Left cardiac atrium (tissue), 4 donors: ENCODE results near the gene SLC26A5. TPM values are rescaled to one million over a fixed set of nuclear protein-coding genes. Genes with fewer than 3 reads are reported as not detected.
"Not testable (repeated sequence)": the region's sequence is repeated elsewhere in the genome, so short reads cannot be mapped to it uniquely, and the experiment has no call there.

Experiments
- ATAC-seq, 2 donors: fragments of 200-7000 bp; cut with Tn5 transposase; one replicate each; pipeline ENCODE4 v1.9.1; 2020; ENCODE audit warnings: mild to moderate bottlenecking in 2 of 2, moderate library complexity in 2 of 2
- DNase-seq: peaks from one replicate; pipeline ENCODE4 v3.0.0-alpha.2; 2020
- intact Hi-C, 2 donors: fragments of 100-400 bp; cut with DNase I; formaldehyde crosslinking; loops; one replicate each; pipeline versions ENCODE4 v1.14.1 to v1.15.1; 2022 to 2023
- total RNA-seq, 2 donors: library from RNA; stranded (reverse); fragmentation: NEBNext Ultra II Directional; extraction: Animal tissue kit (Norgen Biotek cat#: 25700); gene quantifications; one replicate each; pipeline ENCODE4 v1.2.1, GENCODE V29; 2021
- donor health status: DM: no; HTN: yes; CAD: no.
- donor health status: DM: no; HTN: yes; CAD: no; lungs with severe emphysema.
- donor health status: DM: yes; HTN: yes; CAD: no.
- donor health status: Dilated cardiomyopathy.

Gene SLC26A5
- total RNA-seq, 2 donors from 2014 or later = not detected

DNA sequence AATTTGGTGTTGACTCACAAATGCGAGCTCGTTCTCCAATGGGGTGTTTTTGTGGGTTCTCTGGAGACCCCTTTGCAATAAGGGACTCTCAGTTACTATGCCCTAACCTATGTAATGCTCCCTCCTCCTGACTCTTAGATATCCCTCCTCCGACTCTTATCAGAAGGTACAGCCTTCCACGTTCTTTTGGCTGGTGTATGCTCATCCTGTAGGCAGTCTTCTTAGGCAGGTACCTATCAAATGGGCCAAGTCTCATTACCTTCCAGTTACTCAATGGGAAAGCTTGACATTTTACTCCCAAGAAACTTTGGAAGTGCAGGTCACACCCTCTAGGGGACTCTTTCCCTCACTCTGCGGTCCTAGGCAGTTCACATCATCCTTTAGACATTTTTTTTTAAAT, 32.6 kb downstream of the SLC26A5 start:
- no peak for DNase-seq
- no peak for ATAC-seq
- intact Hi-C loops = no loop called here

- intact Hi-C loops = no loop called here
- DNase-seq (no peak), ATAC-seq (no peak)
Measured at GRCh38 chr7:103412151-103412550, 33.9 kb downstream of the SLC26A5 start.

DNA sequence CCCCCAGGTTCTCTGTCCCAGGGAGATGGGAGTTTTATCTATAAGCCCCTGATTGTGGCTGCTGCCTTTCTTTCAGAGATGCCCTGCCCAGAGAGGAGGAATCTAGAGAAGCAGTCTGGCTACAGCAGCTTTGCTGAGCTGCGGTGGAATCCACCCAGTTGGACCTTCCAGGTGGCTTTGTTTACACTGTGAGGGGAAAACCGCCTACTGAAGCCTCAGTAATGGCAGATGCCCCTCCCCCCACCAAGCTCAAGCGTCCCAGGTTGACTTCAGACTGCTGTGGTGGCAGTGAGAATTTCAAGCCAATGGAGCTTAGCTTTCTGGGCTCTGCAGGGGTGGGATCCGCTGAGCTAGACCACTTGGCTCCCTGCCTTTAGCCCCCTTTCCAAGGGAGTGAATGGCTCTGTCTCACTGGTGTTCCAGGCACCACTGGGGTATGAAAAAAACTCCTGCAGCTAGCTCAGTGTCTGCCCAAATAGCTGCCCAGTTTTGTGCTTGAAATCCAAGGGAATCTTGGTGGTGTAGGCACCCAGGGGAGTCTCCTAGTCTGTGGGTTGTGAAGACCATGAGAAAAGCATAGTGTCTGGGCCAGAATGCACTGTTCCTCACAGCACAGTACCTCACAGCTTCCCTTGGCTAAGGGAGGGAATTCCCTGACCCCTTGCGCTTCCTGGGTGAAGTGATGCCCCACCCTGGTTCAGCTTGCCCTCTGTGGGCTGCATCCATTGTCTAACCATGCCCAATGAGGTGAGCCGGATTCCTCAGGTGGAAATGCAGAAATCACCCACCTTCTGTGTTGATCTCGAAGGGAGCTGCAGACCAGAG, 40.0 kb downstream of the SLC26A5 start:
- intact Hi-C loops, DNase-seq, ATAC-seq: not testable (repeated sequence)

- DNase-seq, ATAC-seq, intact Hi-C loops: not testable (repeated sequence)
Measured at GRCh38 chr7:103399687-103400086, 46.3 kb downstream of the SLC26A5 start.

DNA sequence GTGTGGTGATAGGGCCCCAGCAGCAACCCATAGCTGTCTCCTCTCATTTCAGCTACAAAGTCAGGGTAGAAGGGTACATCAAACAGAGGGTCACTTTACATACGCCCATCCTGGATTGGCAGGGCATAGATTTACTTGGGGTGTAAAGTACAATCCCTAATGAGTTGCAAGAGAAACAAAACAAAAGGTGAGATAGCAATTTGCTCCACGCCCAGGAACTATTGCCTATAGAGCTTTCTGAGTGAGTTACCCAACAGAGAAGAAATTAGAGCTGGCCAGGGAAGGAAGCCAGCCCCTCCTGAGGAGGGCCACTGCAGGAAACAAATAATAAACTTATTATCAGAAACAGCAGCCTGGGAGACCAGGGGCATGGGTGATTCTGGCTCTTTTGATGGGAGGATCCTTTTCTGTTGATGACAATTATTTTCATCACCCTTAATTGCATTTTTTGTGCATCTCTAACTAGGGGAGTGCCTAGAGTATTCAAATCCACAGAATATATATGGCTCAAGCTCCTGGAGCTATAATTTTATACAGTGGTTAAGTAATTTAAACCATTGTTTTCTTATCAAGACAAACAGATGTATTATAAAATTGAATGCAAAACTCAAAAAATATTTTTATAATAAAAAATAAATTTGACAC, 47.4 kb downstream of the SLC26A5 start:
- intact Hi-C loops = no loop called here
- ATAC-seq (no peak), DNase-seq (no peak)

DNA sequence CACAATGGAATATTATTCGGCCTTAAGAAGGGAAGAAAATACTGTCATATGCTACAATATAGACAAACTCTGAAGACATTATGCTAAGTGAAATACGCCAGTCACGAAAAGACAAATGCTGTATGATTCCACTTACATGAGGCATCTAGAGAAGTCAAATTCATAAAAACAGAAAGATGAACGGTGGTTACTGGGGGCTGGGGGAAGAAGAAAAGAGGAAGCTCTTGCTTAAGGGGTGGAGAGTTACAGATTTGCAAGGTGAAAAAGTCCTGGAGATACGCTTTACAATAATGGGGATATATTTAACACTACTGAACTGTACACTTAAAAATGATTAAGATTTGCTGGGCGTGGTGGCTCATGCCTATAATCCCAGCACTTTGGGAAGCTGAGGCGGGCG, 49.5 kb downstream of the SLC26A5 start:
- DNase-seq = no peak
- ATAC-seq = no peak
- intact Hi-C loops = no loop called here

GRCh38 chr7:103395071-103395470, 50.9 kb downstream of the SLC26A5 start:
- intact Hi-C loops = no loop called here
- no peak for DNase-seq
- no peak for ATAC-seq

GRCh38 chr7:103394566-103394965, 51.4 kb downstream of the SLC26A5 start:
- no peak for ATAC-seq

GRCh38 chr7:103391976-103392375, 54.0 kb downstream of the SLC26A5 start:
- no peak for ATAC-seq
- intact Hi-C loops = no loop called here
- no peak for DNase-seq

More at GRCh38 chr7:103394566-103394965, 51.4 kb downstream of the SLC26A5 start:
- no peak for DNase-seq
- intact Hi-C loops = no loop called here

- no peak for ATAC-seq
- DNase-seq = no peak
- intact Hi-C loops = no loop called here
Measured at GRCh38 chr7:103391150-103391549, 54.9 kb downstream of the SLC26A5 start.

DNA sequence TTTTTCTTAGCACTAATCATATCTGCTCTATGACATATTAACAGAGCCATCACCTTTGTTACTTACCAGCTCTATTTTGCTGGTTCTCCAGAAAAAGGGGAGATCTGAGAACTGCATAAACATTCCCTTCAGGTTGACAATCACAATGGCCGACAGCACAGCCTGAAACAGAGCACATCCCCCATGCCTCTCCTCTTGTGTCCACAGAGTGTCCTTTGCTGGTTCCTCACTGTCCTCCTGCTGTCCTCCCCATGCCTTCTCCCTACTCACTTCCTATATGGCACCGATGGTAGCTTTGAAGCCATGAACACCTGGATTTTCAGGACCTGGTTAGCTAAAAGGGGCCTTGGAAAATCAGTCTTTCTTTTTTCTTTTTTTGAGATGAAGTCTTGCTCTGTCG, 56.7 kb downstream of the SLC26A5 start:
- DNase-seq (no peak), ATAC-seq (no peak)
- intact Hi-C loops = no loop called here

DNA sequence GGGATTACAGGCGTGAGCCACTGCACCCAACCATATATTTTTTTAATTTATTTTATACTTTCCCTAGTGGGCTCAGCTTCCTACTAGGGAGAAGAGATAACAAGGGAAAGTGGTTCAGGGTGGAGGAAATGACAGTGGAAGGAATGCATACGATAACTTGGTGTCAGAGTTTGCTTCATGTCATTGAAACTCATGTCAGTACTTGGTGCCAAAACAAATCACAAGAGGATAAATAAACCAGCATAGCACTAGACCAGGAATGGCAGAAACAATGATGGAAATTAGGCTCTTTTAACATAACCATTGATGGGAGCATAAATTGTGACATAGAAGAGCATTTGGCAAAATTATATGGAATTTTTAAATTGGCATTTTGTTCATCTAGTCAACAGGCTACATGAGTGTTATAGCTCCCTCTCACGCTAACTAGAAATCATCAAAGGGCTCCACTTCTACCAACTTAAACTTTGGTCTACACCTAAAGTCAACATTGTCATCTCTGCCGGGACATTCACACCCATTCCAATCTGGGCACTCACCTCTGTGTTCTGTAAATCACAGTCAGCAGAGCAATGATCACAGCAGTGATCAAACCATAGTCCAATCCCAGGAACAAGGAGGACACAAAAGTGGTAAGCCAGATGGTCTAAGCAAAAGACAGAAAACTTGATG, 57.4 kb downstream of the SLC26A5 start:
- intact Hi-C loops = no loop called here
- ATAC-seq (no peak), DNase-seq (no peak)

DNA sequence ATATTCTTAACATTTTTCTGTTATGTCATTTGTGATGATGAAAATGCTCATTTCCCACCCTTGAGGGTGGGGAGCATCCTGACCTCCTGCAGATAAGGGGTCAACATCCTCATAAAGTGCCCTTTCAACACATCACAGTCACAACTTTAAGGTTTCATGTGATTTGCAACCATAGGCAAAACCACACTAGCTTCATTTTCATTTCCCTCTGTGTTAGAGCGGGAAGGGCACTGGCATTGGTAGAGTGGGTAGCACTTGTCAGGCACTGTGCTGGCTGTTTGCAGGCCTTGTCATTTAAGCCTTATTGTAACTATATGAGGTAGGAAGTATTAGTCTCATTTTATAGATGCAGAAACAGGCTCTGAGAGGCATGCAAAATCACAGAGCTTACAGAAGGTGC, 58.8 kb downstream of the SLC26A5 start:
- no peak for DNase-seq
- ATAC-seq = no peak
- intact Hi-C loops = no loop called here

GRCh38 chr7:103382032-103382402, 64.0 kb downstream of the SLC26A5 start:
- intact Hi-C loops = no loop called here
- DNase-seq (no peak), ATAC-seq (no peak)

GRCh38 chr7:103381280-103382031, 64.6 kb downstream of the SLC26A5 start:
- ATAC-seq (no peak), DNase-seq (no peak)
- intact Hi-C loops = no loop called here

GRCh38 chr7:103380395-103381191, 65.4 kb downstream of the SLC26A5 start:
- ATAC-seq (no peak), DNase-seq (no peak)
- intact Hi-C loops = no loop called here

GRCh38 chr7:103379270-103379975, 66.6 kb downstream of the SLC26A5 start:
- no peak for ATAC-seq
- DNase-seq = no peak
- intact Hi-C loops = no loop called here
